Endothelial cell of umbilical vein (primary cell): ENCODE data around the gene ZNF276.

Experiments
- CTCF ChIP-seq, 2 donors: IDR thresholded peaks; 1 replicate in 1 of 2; 2 replicates in 1 of 2; pipeline ENCODE4 v1.5.1; 2011; ENCODE audit warnings: low read length in 2 of 2, mild to moderate bottlenecking in 2 of 2, moderate library complexity in 2 of 2, control low read depth in 1 of 2, inconsistent platforms in 1 of 2, low read depth in 1 of 2; ENCODE audit not compliant: insufficient read depth in 1 of 2; ENCODE audit errors: extremely low read depth in 1 of 2
- EZH2 ChIP-seq: IDR thresholded peaks from 2 replicates; pipeline ENCODE4 v1.6.1; 2012; ENCODE audit warnings: borderline replicate concordance, low read depth, mild to moderate bottlenecking, moderate library complexity, low read length, inconsistent platforms; ENCODE audit not compliant: severe bottlenecking
- GATA2 ChIP-seq: IDR thresholded peaks from 2 replicates; pipeline ENCODE4 v1.7.0; 2011; ENCODE audit warnings: low read depth, mild to moderate bottlenecking, moderate library complexity, mixed read lengths, low read length; ENCODE audit not compliant: insufficient read length, insufficient read depth
- JUN ChIP-seq: IDR thresholded peaks from 2 replicates; pipeline ENCODE4 v1.6.1; 2011; ENCODE audit warnings: borderline replicate concordance, low read depth; ENCODE audit not compliant: insufficient read length, insufficient read depth
- MAX ChIP-seq: IDR thresholded peaks from 2 replicates; pipeline ENCODE4 v1.6.1; 2011; ENCODE audit not compliant: insufficient read depth, insufficient read length
- POLR2A ChIP-seq: IDR thresholded peaks from 2 replicates; pipeline ENCODE4 v1.6.1; 2012; ENCODE audit warnings: low read depth, mild to moderate bottlenecking, control low read depth, low read length
- POLR2AphosphoS5 ChIP-seq: IDR thresholded peaks from 2 replicates; pipeline ENCODE4 v1.6.1; 2012; ENCODE audit warnings: low read depth, mild to moderate bottlenecking, control low read depth, low read length, moderate library complexity; ENCODE audit not compliant: insufficient read depth

- no peak for TF ChIP-seq EZH2
- TF ChIP-seq CTCF (IDR thresholded peaks at IDR 0.05; ENCODE audit: extremely low read depth in 1 of 2, insufficient read depth in 1 of 2, low read depth in 1 of 2, low read length in 2 of 2), result no peak
- no peak for TF ChIP-seq POLR2A
- TF ChIP-seq POLR2AphosphoS5, result no peak
- no peak for TF ChIP-seq JUN
- TF ChIP-seq MAX, result no peak
- no peak for TF ChIP-seq GATA2
Observed at GRCh38 chr16:89717688-89718505, 3.4 kb upstream of the ZNF276 start.
